GM19023 (cell line): ENCODE measurements around the gene DOCK3.
"Not testable (repeated sequence)": the region's sequence is repeated elsewhere in the genome, so short reads cannot be mapped to it uniquely, and the experiment has no call there.

Experiments
- ATAC-seq: cut with Tn5 transposase; IDR thresholded peaks from one replicate; pipeline ENCODE4 v1.9.1; 2021; ENCODE audit warnings: mild to moderate bottlenecking, moderate library complexity; ENCODE audit not compliant: unreplicated experiment

Gene DOCK3

GRCh38 chr3:51075221-51075775 is 400.6 kb downstream of the DOCK3 start:
- no peak for ATAC-seq

- ATAC-seq: no peak
These were observed 407.6 kb downstream of the DOCK3 start for GRCh38 chr3:51082363-51082762.

DNA sequence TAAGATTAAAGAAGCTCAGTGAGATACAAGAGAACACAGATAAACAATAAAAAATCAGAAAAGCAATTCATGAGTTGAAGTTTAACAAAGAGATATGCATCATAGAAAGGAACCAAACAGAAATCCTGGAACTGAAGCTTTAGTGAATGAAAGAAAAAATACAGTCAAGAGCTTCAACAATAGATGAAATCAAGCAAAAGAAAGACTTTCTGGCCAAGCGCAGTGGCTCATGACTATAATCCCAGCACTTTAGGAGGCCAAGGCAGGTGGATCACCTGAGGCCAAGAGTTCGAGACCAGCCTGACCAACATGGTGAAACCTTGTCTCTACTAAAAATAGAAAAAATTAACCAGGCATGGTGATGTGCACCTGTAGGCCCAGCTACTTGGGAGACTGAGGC is 408.8 kb downstream of the DOCK3 start:
- no peak for ATAC-seq

- ATAC-seq: not testable (repeated sequence)
These were observed 417.4 kb downstream of the DOCK3 start for GRCh38 chr3:51092141-51092540.

GRCh38 chr3:51094838-51095237 is 420.1 kb downstream of the DOCK3 start:
- not testable (repeated sequence) for ATAC-seq

DNA sequence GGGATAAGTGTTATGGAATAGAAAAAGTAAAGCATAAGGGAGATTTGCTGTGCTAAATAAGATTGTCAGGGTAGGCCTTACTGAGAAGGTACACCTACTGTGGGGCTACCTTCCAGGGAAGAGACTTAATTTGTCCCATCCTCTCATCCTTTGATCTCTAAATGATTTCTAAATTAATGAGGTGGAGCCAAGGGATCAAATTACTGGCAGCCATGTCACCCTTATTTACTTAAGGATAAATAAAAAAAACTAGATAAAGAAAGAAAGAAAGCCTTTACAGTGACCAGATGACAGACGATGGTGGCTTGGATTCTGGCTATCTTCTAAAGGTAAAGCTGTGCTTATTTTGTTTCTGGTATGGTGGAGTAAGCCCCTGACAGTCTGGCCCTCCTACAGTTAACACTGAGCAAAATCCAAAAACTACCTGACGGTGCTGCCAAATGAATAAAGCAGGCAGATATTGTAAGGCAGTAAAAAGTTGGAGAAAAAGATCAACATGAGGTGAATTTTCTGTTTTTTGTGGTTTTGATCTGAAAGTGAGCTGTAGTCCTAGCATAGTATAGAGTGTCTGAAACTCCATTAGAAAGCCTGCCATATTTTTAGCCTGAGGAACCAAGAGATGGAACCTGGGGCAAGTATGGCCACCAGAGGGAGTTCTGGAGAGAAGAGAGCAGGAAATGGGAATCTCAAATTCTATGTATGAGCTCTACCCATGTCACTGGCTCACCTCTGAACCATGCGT is 425.2 kb downstream of the DOCK3 start:
- no peak for ATAC-seq

GRCh38 chr3:51100536-51100851 is 425.8 kb downstream of the DOCK3 start:
- ATAC-seq: no peak

DNA sequence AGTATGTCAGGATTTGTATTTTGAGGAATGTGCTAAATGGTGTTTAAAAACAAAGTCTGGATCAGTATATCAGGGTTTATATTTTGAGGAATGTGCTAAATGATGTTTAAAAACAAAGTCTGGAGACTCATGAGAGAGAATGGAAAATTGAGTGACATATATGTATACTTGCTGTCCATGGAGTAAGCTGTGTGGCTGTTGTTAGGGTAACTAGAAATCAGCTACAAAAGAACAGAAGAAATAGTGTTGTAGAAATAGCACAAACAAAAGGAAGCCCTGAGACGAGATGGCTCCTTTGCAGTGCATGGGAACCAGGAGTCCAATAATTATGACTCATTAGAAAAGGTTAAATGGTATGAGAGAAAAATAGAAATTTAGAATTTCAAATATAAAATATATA is 427.7 kb downstream of the DOCK3 start:
- ATAC-seq: no peak

DNA sequence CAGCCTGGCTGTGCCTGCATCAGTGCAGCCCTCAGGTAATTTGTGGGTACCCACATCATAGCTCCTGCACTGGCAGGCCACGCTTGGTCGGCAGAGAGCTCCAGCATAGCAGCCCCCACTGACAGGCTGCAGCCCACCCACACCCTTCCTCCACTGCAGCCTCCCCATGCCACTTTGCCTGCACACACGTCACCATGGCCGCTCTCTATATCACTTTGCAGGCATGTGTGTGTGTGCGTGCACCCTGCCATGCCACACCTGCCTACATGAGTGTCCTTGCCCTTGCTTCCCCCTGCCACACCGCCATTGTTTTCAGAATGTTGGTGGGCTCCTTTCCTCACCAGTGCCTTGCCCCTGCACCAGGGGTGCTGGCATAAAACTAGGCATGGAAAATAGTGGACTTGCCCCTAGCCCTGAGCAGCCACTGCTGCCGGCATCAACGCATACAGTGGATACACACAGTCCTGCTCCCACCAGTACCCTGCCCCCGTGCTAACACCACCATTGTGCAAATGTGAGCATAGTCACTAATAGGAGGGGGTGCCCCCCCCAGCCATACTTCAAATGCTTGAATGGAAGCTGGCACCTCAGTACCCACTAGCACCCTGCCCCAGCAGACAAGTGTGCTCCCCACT is 431.6 kb downstream of the DOCK3 start:
- no peak for ATAC-seq

- no peak for ATAC-seq
These were observed 435.9 kb downstream of the DOCK3 start for GRCh38 chr3:51110586-51110985.

DNA sequence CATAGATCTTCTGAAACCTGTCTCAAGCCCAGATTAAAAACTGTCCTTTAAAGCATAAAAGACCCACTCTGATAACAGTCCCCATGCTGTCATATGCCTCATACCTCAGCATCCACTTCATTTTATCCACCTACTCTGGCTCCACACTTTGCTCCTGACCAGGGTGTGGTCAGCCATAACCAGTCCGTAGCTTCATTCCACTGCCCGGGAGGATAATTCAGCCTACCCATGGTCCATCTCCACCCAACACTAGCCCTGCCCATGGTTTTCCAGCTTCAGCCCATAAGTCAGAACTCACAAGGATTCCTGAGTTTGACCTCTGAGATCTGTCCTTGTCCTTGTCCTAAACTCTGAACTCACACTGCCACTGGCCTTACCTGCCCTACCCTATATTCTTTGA is 448.2 kb downstream of the DOCK3 start:
- ATAC-seq: no peak

DNA sequence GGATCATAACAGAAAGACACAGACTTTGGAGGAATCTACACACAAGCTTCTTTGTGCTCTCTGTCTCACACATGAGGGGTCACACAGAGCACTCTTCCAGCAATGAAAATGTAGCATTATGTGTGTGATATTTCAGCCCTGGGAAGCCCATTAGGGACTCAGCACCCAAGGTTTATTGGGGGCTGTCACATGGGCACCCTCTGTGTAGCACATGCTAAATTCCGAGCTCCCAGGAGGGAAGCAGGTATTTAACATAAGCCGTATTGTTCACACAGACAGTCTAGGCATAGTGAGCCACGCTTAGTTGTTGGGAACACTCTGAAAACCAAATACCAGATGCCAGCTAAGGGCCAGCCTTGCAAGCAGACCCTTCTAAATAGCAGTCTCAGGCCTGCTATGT is 448.8 kb downstream of the DOCK3 start:
- ATAC-seq: no peak

GRCh38 chr3:51131607-51132006 is 456.9 kb downstream of the DOCK3 start:
- ATAC-seq: not testable (repeated sequence)

GRCh38 chr3:51137715-51138114 is 463.0 kb downstream of the DOCK3 start:
- ATAC-seq: no peak

DNA sequence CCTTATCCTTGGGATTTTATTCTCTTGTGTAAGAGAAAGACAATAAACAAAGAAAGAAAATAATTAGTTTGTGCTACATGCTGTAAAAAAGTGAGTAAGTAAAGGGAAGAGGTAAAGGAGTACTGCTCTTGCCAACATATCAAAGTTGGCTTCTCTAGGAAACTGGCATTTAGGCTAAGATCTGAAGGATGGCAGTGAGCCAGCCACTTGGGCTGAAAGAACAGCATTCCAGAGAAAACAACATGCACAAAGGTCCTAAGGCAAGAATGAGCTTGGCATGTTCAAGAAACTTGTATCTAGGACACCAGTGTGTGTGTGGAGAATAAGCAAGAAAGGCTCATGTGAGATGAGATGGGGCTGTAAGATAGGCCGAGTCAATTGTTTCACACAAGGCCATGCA is 464.9 kb downstream of the DOCK3 start:
- no peak for ATAC-seq

DNA sequence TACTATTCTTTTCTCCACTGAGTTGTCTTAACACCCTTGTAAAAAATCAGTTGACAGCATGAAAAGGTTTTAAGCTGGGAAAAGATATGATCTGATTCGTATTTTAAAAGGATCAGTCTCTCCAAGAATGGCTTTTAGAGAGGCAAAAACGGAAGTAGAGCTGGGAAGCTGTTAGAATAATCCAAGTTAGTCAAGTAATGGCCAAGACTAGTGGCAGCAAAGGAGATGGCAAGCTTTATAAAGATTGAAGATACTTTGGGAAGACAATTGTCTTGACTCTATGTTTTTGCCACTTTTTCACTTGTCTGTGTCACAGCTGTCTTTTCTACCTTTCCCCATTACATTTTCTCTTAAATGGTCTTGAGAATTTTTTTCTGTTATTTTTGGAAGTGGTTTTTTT is 466.8 kb downstream of the DOCK3 start:
- no peak for ATAC-seq

DNA sequence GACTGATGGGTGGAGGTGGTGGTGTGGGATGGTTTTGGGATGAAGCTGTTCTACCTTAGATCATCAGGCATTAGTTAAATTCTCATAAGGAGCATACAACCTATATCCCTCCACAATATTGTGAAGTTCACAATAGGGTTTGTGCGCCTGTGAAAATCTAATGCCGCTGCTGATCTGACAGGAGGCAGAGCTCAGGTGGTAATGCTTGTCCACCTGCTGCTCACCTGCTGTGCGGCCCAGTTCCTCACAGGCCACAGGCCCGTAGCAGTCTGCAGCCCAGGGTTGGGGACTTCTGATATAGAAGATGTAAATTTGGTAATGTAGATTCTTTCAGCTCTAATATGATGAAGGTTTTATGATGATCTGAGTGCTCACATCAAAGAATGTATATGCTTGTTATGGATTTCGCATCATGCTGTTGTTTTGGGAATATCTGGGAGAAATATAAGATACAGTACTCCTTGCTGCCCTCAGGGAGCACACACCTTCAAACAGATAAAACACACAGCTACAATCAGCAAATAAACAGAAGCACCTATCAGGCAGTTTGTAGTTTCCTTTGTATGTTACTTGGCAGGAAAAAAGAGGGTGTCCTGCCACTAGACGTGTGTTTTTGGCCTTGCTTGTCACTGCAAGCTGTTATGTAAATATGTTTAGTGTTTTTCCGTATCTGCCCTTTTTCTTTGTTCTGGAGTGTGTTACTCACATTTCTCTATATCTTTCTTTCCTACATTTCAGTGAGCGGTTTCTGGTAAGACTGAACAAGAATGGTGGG is 471.3 kb downstream of the DOCK3 start:
- ATAC-seq: no peak

GRCh38 chr3:51146781-51147180 is 472.1 kb downstream of the DOCK3 start:
- ATAC-seq: no peak

GRCh38 chr3:51156147-51156546 is 481.4 kb downstream of the DOCK3 start:
- no peak for ATAC-seq

DNA sequence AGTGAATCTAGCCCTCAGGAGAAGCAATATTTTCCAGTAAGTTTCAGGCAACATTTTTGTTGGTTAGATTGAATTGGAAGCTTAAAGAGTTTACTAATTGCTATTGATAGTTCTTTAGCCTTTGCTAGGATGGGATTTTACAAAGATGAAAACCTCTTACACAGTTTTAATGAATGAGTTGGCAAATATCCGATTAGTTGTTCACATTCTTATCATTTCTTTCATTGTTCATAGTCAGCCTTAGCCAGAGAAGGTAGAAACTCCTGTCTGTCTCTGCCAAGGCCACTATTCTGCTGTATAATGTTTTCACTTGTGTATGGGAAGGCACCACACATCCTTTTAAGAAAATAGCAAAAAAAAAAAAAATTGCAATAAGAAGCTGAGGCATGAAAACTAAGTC is 488.3 kb downstream of the DOCK3 start:
- no peak for ATAC-seq

GRCh38 chr3:51173518-51174271 is 499.0 kb downstream of the DOCK3 start:
- ATAC-seq: no peak
